ENCODE measurements around the gene VANGL1. TPM values are rescaled to one million over a fixed set of nuclear protein-coding genes. Genes with fewer than 3 reads are reported as not detected.
A peak's percentile ranks its signal among the peaks of the same experiment; 100 is the strongest.

Gene VANGL1

DNA sequence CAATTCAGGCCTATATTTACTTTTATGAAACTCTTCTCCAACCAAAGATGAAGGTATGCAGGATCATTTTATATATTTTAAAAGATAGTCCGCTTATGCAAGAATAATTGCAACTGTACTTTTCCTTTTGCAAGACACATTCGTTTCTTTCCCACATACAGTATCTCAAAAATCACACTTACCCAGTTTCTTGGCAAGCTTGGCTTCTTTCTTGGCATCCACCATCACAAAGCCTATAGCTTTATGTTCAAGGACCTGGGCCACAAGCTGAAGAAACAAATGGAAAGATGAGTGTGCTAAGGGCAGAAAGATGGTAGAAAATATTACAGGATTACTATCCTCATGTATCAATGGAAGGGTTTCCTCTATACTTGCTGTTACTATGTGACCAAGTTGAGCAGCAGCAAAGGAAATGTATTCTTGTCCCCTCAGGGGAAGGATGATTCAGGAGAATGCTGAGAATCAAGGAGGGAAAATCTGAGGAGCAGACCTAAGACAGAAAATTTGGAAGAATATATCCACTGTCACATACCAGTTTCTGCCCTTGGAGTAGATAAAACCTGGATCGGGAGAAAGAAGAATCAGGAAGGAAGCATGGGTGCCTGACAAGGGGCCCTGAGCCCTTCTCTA lies 103.0 kb downstream of the VANGL1 start:
- H3K56ac ChIP-seq (ENCODE audit: low read length): no peak overlapping the region
- H2AK5ac ChIP-seq (ENCODE audit: low read length): no peak overlapping the region
- peak overlapping the region; percentile 11 for H3K18ac ChIP-seq (ENCODE audit: low read length)
- no peaks in the 10 kb centered on the region for H3K79me1 ChIP-seq (ENCODE audit: low read length)
- no peak overlapping the region for H2BK5ac ChIP-seq (ENCODE audit: low read length)
- no peak overlapping the region for H3K9ac ChIP-seq (ENCODE audit: low read length)
- H2BK120ac ChIP-seq (ENCODE audit: low read depth, low read length): no peak overlapping the region
- peak; percentile 27 for DNase-seq
- no peak overlapping the region for H4K5ac ChIP-seq (ENCODE audit: low read length)
- H3K4me2 ChIP-seq (ENCODE audit: low read length): no peak overlapping the region
- no peaks in the 10 kb centered on the region for H3K79me2 ChIP-seq (ENCODE audit: control insufficient read depth, insufficient read depth, low read length)
- H3K23ac ChIP-seq (ENCODE audit: low read length): no peak overlapping the region
- H3K27me3 ChIP-seq (ENCODE audit: insufficient read depth, low read length, poor library complexity): no peaks in the 10 kb centered on the region
- H4K8ac ChIP-seq (ENCODE audit: low read depth, low read length): no peak overlapping the region
- H3K36me3 ChIP-seq (ENCODE audit: control insufficient read depth, insufficient read depth, low read length): no peaks in the 10 kb centered on the region
- no CpG with 5 or more reads among the region's 3 CpGs for WGBS (ENCODE audit: extremely low coverage, insufficient coverage, low lambda C conversion rate)
- H3K27ac ChIP-seq (ENCODE audit: low read depth, low read length): no peak overlapping the region
- no peak overlapping the region for H3K4me3 ChIP-seq (ENCODE audit: low read length)
- H3K4me1 ChIP-seq (ENCODE audit: control insufficient read depth, low read depth, low read length): no peaks in the 10 kb centered on the region
- H3K4ac ChIP-seq (ENCODE audit: low read depth, low read length): no peak overlapping the region
- H2BK15ac ChIP-seq (replicated peaks; ENCODE audit: low read depth): no peak overlapping the region

DNA sequence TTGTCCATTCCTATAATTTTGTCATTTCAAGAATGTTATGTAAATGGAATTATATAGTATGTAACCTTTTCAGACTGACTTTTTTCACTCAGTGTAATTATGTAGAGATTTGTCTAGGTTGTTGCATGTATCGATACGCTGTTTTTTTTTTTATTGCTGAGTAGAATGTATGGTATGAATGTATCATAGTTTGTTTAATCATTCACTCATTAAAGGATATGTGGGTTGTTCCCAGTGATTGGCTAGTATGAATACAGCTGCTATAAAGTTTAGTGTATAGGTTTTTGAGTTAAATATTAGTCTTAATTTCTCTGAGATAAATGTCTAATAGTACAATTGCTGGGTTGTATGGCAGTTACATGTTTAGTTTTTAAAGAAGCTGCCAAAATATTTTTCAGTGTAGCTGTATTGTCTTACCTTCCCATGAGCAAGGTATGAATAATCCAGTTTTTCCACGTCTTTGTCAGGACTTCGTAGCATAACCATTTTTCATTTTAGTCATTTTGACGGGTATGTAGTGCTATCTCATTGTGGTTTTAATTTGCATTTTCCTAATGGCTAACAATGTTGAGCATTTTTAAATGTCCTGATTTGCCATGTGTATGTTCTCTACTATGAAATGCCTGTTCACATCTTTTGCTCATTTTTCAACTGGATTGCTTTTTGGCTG lies 104.4 kb downstream of the VANGL1 start:
- Histone ChIP-seq H3K18ac (ENCODE audit: low read length) (no peak overlapping the region), H4K8ac (ENCODE audit: low read depth, low read length) (no peak overlapping the region), H4K5ac (ENCODE audit: low read length) (no peak overlapping the region), H3K9ac (ENCODE audit: low read length) (no peak overlapping the region), H3K27me3 (ENCODE audit: insufficient read depth, low read length, poor library complexity) (no peaks in the 10 kb centered on the region), H3K4ac (ENCODE audit: low read depth, low read length) (no peak overlapping the region), H3K4me3 (ENCODE audit: low read length) (no peak overlapping the region), H3K36me3 (ENCODE audit: control insufficient read depth, insufficient read depth, low read length) (no peaks in the 10 kb centered on the region), H3K23ac (ENCODE audit: low read length) (no peak overlapping the region), H3K56ac (ENCODE audit: low read length) (no peak overlapping the region), H2BK5ac (ENCODE audit: low read length) (no peak overlapping the region), H2BK15ac (replicated peaks; ENCODE audit: low read depth) (no peak overlapping the region), H3K4me1 (ENCODE audit: control insufficient read depth, low read depth, low read length) (no peaks in the 10 kb centered on the region), H3K79me1 (ENCODE audit: low read length) (no peaks in the 10 kb centered on the region), H3K79me2 (ENCODE audit: control insufficient read depth, insufficient read depth, low read length) (no peaks in the 10 kb centered on the region), H3K27ac (ENCODE audit: low read depth, low read length) (no peak overlapping the region), H2BK120ac (ENCODE audit: low read depth, low read length) (no peak overlapping the region), H3K4me2 (ENCODE audit: low read length) (no peak overlapping the region), H2AK5ac (ENCODE audit: low read length) (no peak overlapping the region)
- DNase-seq: no peak
- WGBS (ENCODE audit: extremely low coverage, insufficient coverage, low lambda C conversion rate): no CpG with 5 or more reads among the region's 5 CpGs

Small RNAs within 50 kb of the gene (small RNA-seq; reads per million reads assigned to genes)
- gene RF00406 (ENCODE audit: insufficient read depth) (not detected), gene RN7SL420P (ENCODE audit: insufficient read depth) (not detected)

Measured in mesendoderm (in vitro differentiated cells).